ENCODE data around the gene TGFA.

DNA sequence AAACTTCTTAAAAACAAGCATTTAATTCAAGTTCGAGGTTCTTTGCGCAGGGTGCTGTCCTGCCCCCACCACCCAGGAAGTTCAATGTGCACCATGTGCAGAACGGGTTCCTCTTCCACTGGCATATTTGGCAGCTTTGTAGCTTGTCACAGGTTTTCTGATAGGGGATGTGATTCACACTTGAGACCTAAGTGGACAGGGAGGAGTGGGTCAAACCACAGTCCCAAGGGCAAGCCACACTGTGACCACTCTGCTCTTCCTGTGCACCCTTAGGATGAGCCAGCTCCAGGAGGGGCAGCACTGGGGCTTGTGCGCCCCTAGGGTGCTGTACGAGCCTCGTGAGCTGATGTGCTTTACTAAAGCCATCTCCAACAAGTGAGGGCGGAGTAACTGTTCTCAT is 82.5 kb downstream of the TGFA start:
- no peak for TF ChIP-seq EP300 (IDR thresholded peaks at IDR 0.05)
- TF ChIP-seq POLR2AphosphoS5 (IDR thresholded peaks at IDR 0.05): peak in 1 of 4 donors; percentile 12
